ENCODE measurements around the gene VSTM2A. TPM values are rescaled to one million over a fixed set of nuclear protein-coding genes. Genes with fewer than 3 reads are reported as not detected.

Gene VSTM2A
- total and polyA plus RNA-seq, 2 of the 8 experiments (the other 6 are each of a cell fraction or from before 2014, with no cell fraction given), result 0.58 to 1.4 TPM

DNA sequence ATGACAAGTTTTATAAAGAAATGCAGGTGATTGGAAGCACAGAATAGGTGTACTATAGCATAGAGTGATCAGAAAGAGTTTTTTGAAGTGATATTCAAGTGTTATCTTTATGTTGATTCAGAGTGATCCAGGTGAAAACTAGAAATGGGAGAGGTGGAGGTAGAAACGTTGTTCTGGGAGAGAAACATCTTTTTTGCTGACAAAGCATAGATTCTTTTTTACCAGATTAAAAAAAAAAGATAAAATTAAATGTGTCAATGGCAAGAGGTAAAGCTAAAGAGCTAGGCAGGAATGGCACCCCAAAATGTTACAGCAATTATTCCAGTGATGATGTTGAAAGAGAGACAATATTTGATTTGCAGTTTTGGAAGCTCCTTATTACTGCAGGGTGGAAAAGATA, 12.6 kb upstream of the VSTM2A start:
- Histone ChIP-seq H3K18ac (ENCODE audit: extremely low read depth, low read length) (no peak overlapping the region), H3K23ac (ENCODE audit: insufficient read length) (no peak overlapping the region), H2BK5ac (ENCODE audit: low read depth, low read length) (no peak overlapping the region), H3K56ac (replicated peaks; ENCODE audit: insufficient read length, low read depth, low read length) (no peak overlapping the region), H3K27me3 (replicated peaks in 1 of 4; ENCODE audit: control insufficient read depth in 3 of 4, extremely low read depth in 1 of 4, insufficient read depth in 3 of 4, low read length in 3 of 4) (no peaks in the 10 kb centered on the region), H2AFZ (ENCODE audit: low read length) (no peak overlapping the region), H3K4me3 (ENCODE audit: extremely low read depth in 1 of 4, insufficient read depth in 2 of 4, low read depth in 3 of 4, low read length in 4 of 4) (no peak overlapping the region), H3K4me1 (replicated peaks in 1 of 4; ENCODE audit: control insufficient read depth in 3 of 4, insufficient read depth in 4 of 4, low read length in 3 of 4) (no peaks in the 10 kb centered on the region), H3K4me2 (ENCODE audit: insufficient read depth in 1 of 2, low read depth in 2 of 2, low read length in 2 of 2) (no peak overlapping the region), H3K9me3 (ENCODE audit: insufficient read depth in 2 of 2, low read depth in 1 of 2, low read length in 1 of 2) (no peaks in the 10 kb centered on the region), H2BK120ac (replicated peaks; ENCODE audit: low read depth, low read length) (no peak overlapping the region), H4K5ac (ENCODE audit: insufficient read length, low read depth, low read length) (no peak overlapping the region), H3K23me2 (ENCODE audit: low read depth, low read length) (no peaks in the 10 kb centered on the region), H3K27ac (ENCODE audit: low read depth, low read length) (no peak overlapping the region), H2AK5ac (ENCODE audit: low read depth, low read length) (no peak overlapping the region), H3K4ac (replicated peaks; ENCODE audit: insufficient read length, low read depth, low read length) (no peak overlapping the region), H3K14ac (ENCODE audit: insufficient read length) (no peak overlapping the region), H4K8ac (ENCODE audit: extremely low read depth, insufficient read depth, low read length) (no peak overlapping the region), H3K79me2 (ENCODE audit: control insufficient read depth in 1 of 2, insufficient read depth in 2 of 2, low read length in 2 of 2) (no peaks in the 10 kb centered on the region), H2BK12ac (ENCODE audit: low read depth, low read length) (no peak overlapping the region), H2BK15ac (ENCODE audit: low read length) (no peak overlapping the region), H4K91ac (replicated peaks; ENCODE audit: insufficient read length, low read length) (no peak overlapping the region), H3K79me1 (ENCODE audit: low read depth, low read length) (no peaks in the 10 kb centered on the region), H3K9ac (replicated peaks in 1 of 4; ENCODE audit: extremely low read depth in 1 of 4, low read depth in 3 of 4, low read length in 3 of 4) (no peak overlapping the region), H4K20me1 (replicated peaks in 1 of 2; ENCODE audit: control insufficient read depth in 1 of 2, insufficient read depth in 2 of 2, low read length in 2 of 2) (no peaks in the 10 kb centered on the region), H3K36me3 (ENCODE audit: control insufficient read depth in 2 of 4, insufficient read depth in 4 of 4, low read length in 3 of 4) (no peaks in the 10 kb centered on the region), H2BK20ac (ENCODE audit: low read length) (no peak overlapping the region)
- DNase-seq (ENCODE audit: low read depth in 1 of 2, low spot score in 2 of 2) (no peak), FAIRE-seq (no peak)
- ChIA-PET POLR2A (ENCODE audit: partially characterized antibody) (no interaction called here), CTCF (ENCODE audit: partially characterized antibody) (no interaction called here)
- 93% methylated on average over 1 of the region's 1 CpG; no CpG with 5 or more reads in 1 of the 2 experiments for WGBS, 2 experiments (ENCODE audit: extremely low coverage in 1 of 2, insufficient coverage in 1 of 2, insufficient read length in 1 of 2, insufficient replicate concordance in 2 of 2, low coverage in 1 of 2, low lambda C conversion rate in 2 of 2, missing lambda C conversion rate in 1 of 2)
- TF ChIP-seq NANOG (IDR thresholded peaks at IDR 0.05; ENCODE audit: insufficient read depth, low read depth, low read length, poor library complexity, severe bottlenecking) (no peak), HDAC6 (IDR thresholded peaks at IDR 0.05; ENCODE audit: low read depth, low read length) (no peak), FOSL1 (IDR thresholded peaks at IDR 0.05; ENCODE audit: insufficient read depth, low read depth, low read length) (no peak), NRF1 (IDR thresholded peaks at IDR 0.05; ENCODE audit: low read depth, low read length) (no peak), RNF2 (IDR thresholded peaks at IDR 0.05; ENCODE audit: borderline replicate concordance, low read depth, low read length, missing control alignments, poor library complexity, severe bottlenecking) (no peak), MAFK (IDR thresholded peaks at IDR 0.05; ENCODE audit: low read depth, low read length) (no peak), EGR1 (IDR thresholded peaks at IDR 0.05; ENCODE audit: borderline replicate concordance, low read depth, low read length) (no peak), POLR2A (IDR thresholded peaks at IDR 0.05; ENCODE audit: control extremely low read depth in 1 of 2, low read depth in 2 of 2, low read length in 2 of 2) (no peak), SP2 (IDR thresholded peaks at IDR 0.05; ENCODE audit: low read length) (no peak), CTBP2 (IDR thresholded peaks at IDR 0.05; ENCODE audit: borderline replicate concordance, insufficient read depth, insufficient read length, low read length) (no peak), RAD21 (IDR thresholded peaks at IDR 0.05 in 1 of 2, conservative IDR thresholded peaks at IDR 0.05 in 1 of 2; ENCODE audit: low read depth in 2 of 2, low read length in 2 of 2) (no peak), GTF2F1 (IDR thresholded peaks at IDR 0.05; ENCODE audit: borderline replicate concordance, low read depth, low read length) (no peak), EZH2 (IDR thresholded peaks at IDR 0.05; ENCODE audit: low read depth, low read length, severe bottlenecking) (no peak)
- TF ChIP-seq, protein P1, sequence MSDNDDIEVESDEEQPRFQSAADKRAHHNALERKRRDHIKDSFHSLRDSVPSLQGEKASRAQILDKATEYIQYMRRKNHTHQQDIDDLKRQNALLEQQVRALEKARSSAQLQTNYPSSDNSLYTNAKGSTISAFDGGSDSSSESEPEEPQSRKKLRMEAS (IDR thresholded peaks at IDR 0.05), result no peak

All from H1 (cell line).